ENCODE data around the gene ZBTB22. TPM values are rescaled to one million over a fixed set of nuclear protein-coding genes. Genes with fewer than 3 reads are reported as not detected.

Gene ZBTB22
- total and polyA plus RNA-seq, 4 donors, result 16.4 to 25.7 (median 20.9) TPM

- peak within 1 kb of the TSS; percentile 81 for H3K4me3 ChIP-seq
- no peak for TF ChIP-seq CTCF (IDR thresholded peaks at IDR 0.05; ENCODE audit: control extremely low read depth, extremely low read depth)
- H3K27ac ChIP-seq (ENCODE audit: low read depth in 1 of 2, low read length in 1 of 2), result peak within 1 kb of the TSS; percentile 96 to 97
- H3K27me3 ChIP-seq (ENCODE audit: control insufficient read depth in 3 of 3, insufficient read depth in 3 of 3, low read length in 2 of 3), result no peaks in the 10 kb centered on the region
- H3K9me3 ChIP-seq (ENCODE audit: control insufficient read depth in 4 of 4, insufficient read depth in 3 of 4, low read length in 3 of 4), result no peaks in the 10 kb centered on the region
- peaks cover 8 to 32% (median 16%) of the 10 kb centered on the region in 5 donors for H3K4me1 ChIP-seq (ENCODE audit: control insufficient read depth in 5 of 5, insufficient read depth in 5 of 5, low read length in 5 of 5)
- DNase-seq (peak; percentile 69 to 82 (median 73)), ATAC-seq (ENCODE audit: insufficient read depth, low FRiP score) (peak; percentile 4)
- H3K9ac ChIP-seq (ENCODE audit: insufficient read depth in 1 of 2, low read length in 2 of 2), result peak within 1 kb of the TSS; percentile 57 to 96
- peaks cover 0 to 26% (median 7%) of the 10 kb centered on the region in 4 donors for H3K36me3 ChIP-seq (ENCODE audit: control insufficient read depth in 4 of 4, insufficient read depth in 4 of 4, low read length in 4 of 4)
- WGBS, 2 donors, result 0 to 1% methylated on average over 47 of the region's 47 CpGs
Observed at GRCh38 chr6:33313709-33314514, 3.6 kb downstream of the ZBTB22 start, which contains the start of gene TAPBP. Gene TAPBP (minus strand): TSS chr6:33314078. CDS start chr6:33314041, 37 bp downstream.

GRCh38 chr6:33313105-33313708 lies 4.3 kb downstream of the ZBTB22 start:
- 0% methylated on average over 33 of the region's 33 CpGs for WGBS, 2 donors
- H3K27ac ChIP-seq (ENCODE audit: low read depth in 1 of 2, low read length in 1 of 2), result peak overlapping the region; percentile 96 to 97
- no peak for TF ChIP-seq CTCF (IDR thresholded peaks at IDR 0.05; ENCODE audit: control extremely low read depth, extremely low read depth)
- peak; percentile 9 for ATAC-seq (ENCODE audit: insufficient read depth, low FRiP score)
- DNase-seq, result peak; percentile 58 to 68 (median 65)
- peaks cover 8 to 25% (median 14%) of the 10 kb centered on the region in 5 donors for H3K4me1 ChIP-seq (ENCODE audit: control insufficient read depth in 5 of 5, insufficient read depth in 5 of 5, low read length in 5 of 5)
- H3K9me3 ChIP-seq (ENCODE audit: control insufficient read depth in 4 of 4, insufficient read depth in 3 of 4, low read length in 3 of 4), result no peaks in the 10 kb centered on the region
- H3K36me3 ChIP-seq (ENCODE audit: control insufficient read depth in 4 of 4, insufficient read depth in 4 of 4, low read length in 4 of 4), result peaks cover 0 to 19% (median 4%) of the 10 kb centered on the region in 4 donors
- peak overlapping the region; percentile 81 for H3K4me3 ChIP-seq
- H3K27me3 ChIP-seq (ENCODE audit: control insufficient read depth in 3 of 3, insufficient read depth in 3 of 3, low read length in 2 of 3), result no peaks in the 10 kb centered on the region
- H3K9ac ChIP-seq (ENCODE audit: insufficient read depth in 1 of 2, low read length in 2 of 2), result peak overlapping the region; percentile 57 to 96

GRCh38 chr6:33312361-33313104 lies 5.0 kb downstream of the ZBTB22 start:
- peaks cover 0 to 19% (median 4%) of the 10 kb centered on the region in 4 donors for H3K36me3 ChIP-seq (ENCODE audit: control insufficient read depth in 4 of 4, insufficient read depth in 4 of 4, low read length in 4 of 4)
- no peaks in the 10 kb centered on the region for H3K27me3 ChIP-seq (ENCODE audit: control insufficient read depth in 3 of 3, insufficient read depth in 3 of 3, low read length in 2 of 3)
- 8 to 14% methylated on average over 29 of the region's 29 CpGs for WGBS, 2 donors
- TF ChIP-seq CTCF (IDR thresholded peaks at IDR 0.05; ENCODE audit: control extremely low read depth, extremely low read depth), result no peak
- peak overlapping the region; percentile 81 for H3K4me3 ChIP-seq
- H3K27ac ChIP-seq (ENCODE audit: low read depth in 1 of 2, low read length in 1 of 2), result peak overlapping the region; percentile 96 to 97
- peak; percentile 55 to 75 (median 59) for DNase-seq
- no peaks in the 10 kb centered on the region for H3K9me3 ChIP-seq (ENCODE audit: control insufficient read depth in 4 of 4, insufficient read depth in 3 of 4, low read length in 3 of 4)
- ATAC-seq (ENCODE audit: insufficient read depth, low FRiP score), result peak; percentile 48
- peaks cover 8 to 24% (median 14%) of the 10 kb centered on the region in 5 donors for H3K4me1 ChIP-seq (ENCODE audit: control insufficient read depth in 5 of 5, insufficient read depth in 5 of 5, low read length in 5 of 5)
- H3K9ac ChIP-seq (ENCODE audit: insufficient read depth in 1 of 2, low read length in 2 of 2), result peak overlapping the region; percentile 57 to 66
